ENCODE results near the gene EPS8L1.

EPS8L1 gene

DNA sequence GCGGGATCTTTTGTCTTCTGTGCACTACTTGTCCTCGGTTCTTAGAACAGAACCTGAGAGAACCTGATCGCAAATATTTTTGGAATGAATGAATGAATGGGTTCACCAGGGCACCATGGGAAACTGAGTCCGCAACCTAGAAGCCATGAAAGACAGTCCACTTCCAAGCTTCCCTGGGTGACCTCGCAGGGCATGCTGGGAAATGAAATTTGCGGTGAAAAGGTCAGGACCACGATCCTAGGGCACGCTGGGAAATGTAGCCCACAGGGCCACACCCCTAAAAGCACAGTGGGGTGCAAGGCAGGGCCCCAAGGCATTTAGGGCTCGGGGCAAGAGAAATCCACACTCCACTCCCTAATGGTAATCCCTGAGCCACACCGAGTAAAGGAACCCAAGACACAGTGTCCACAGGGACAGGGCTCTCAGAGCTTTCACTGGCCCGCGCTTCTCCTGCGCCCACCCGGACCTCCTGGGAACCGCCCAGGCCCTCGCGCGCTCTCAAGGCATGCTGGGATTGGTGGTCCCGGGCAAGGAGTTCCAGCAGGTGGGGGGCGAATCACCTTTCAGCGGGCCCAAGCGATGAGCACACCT lies 42.8 kb downstream of the EPS8L1 start:
- no peak for DNase-seq (ENCODE audit: extremely low read depth, low read depth)
- TF ChIP-seq, protein P1, sequence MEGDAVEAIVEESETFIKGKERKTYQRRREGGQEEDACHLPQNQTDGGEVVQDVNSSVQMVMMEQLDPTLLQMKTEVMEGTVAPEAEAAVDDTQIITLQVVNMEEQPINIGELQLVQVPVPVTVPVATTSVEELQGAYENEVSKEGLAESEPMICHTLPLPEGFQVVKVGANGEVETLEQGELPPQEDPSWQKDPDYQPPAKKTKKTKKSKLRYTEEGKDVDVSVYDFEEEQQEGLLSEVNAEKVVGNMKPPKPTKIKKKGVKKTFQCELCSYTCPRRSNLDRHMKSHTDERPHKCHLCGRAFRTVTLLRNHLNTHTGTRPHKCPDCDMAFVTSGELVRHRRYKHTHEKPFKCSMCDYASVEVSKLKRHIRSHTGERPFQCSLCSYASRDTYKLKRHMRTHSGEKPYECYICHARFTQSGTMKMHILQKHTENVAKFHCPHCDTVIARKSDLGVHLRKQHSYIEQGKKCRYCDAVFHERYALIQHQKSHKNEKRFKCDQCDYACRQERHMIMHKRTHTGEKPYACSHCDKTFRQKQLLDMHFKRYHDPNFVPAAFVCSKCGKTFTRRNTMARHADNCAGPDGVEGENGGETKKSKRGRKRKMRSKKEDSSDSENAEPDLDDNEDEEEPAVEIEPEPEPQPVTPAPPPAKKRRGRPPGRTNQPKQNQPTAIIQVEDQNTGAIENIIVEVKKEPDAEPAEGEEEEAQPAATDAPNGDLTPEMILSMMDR (IDR thresholded peaks at IDR 0.05; ENCODE audit: low read depth, low read length, missing control alignments), result no peak
- H3K4me3 ChIP-seq (replicated peaks; ENCODE audit: low read depth, low read length), result peak overlapping the region; percentile 55

DNA sequence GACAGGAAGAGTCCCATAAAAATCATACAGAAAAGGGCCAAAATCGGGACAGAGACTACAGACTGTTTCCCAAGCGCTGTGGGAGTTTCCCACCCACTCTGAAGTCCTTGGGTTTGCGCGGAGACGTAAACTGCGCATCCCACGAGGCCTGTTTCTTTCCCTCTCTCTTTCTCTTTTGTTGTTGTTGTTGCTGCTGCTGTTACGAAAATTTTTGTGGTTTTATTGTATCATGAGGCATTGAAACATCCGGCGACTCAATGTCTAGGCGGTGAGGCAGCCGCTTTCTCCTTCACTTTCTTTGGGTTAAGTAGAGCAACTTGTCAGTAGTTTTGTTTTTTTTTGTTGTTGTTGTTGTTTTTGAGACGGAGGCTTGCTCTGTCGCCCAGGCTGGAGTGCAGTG lies 43.4 kb downstream of the EPS8L1 start:
- no peak overlapping the region for H3K4me3 ChIP-seq (replicated peaks; ENCODE audit: low read depth, low read length)

DNA sequence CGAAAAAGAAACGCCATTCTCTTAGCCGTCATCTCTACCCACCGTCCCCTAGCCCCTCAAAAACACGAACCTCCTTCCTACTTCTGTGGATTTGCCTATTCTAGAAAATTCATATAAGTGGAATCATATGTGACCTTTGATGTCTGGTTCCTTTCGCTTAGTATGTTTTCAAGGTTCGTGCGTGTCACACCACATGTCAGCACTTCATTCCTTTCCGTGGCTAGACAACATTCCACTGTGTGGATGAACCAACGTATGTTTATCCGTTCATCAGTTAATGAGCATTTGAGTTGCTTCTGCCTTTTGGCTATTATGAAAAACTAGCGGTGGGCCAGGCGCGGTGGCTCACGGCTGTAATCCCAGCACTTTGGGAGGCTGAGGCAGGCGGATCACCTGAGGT lies 55.8 kb downstream of the EPS8L1 start:
- H3K4me3 ChIP-seq (replicated peaks; ENCODE audit: low read depth, low read length), result no peak overlapping the region
- no peak for DNase-seq (ENCODE audit: extremely low read depth, low read depth)
- TF ChIP-seq, protein P1 (IDR thresholded peaks at IDR 0.05; ENCODE audit: low read depth, low read length, missing control alignments), result no peak

More for the DNA sequence above, 43.4 kb downstream of the EPS8L1 start:
- TF ChIP-seq, protein P1 (IDR thresholded peaks at IDR 0.05; ENCODE audit: low read depth, low read length, missing control alignments), result no peak
- DNase-seq (ENCODE audit: extremely low read depth, low read depth), result no peak

DNA sequence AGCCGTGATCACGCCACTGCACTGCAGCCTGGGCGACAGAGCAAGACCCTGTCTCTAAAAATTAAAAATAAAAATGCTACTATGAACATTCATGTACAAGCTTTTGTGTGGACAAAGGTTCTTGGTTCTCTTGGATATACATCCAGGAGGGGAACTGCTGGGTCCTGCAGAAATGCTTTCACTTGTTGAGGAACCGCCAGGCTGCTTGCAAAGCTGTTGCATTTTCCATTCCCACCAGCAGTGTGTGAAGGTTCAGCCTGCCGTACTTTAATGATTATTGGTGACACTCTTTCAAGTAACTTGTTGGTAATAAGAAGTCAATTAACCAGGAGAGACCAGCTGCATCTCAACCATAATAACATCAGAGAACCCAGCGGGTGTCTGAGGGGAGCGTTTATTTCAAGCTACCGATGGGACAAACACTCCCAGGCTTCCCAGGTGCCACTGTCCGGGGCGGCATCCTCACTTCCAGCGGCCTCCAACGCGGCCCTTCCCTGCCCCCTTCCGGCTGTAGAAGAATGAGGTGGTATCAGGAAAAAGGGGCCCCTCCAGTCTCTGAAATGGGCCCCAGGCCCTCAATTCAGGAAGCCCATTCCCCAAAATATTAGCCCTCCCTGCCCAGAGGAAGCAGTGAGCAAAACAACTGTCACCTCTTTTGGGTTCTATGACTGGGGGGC lies 56.9 kb downstream of the EPS8L1 start:
- no peak overlapping the region for H3K4me3 ChIP-seq (replicated peaks; ENCODE audit: low read depth, low read length)
- no peak for DNase-seq (ENCODE audit: extremely low read depth, low read depth)
- TF ChIP-seq, protein P1 (IDR thresholded peaks at IDR 0.05; ENCODE audit: low read depth, low read length, missing control alignments), result peak; percentile 16

DNA sequence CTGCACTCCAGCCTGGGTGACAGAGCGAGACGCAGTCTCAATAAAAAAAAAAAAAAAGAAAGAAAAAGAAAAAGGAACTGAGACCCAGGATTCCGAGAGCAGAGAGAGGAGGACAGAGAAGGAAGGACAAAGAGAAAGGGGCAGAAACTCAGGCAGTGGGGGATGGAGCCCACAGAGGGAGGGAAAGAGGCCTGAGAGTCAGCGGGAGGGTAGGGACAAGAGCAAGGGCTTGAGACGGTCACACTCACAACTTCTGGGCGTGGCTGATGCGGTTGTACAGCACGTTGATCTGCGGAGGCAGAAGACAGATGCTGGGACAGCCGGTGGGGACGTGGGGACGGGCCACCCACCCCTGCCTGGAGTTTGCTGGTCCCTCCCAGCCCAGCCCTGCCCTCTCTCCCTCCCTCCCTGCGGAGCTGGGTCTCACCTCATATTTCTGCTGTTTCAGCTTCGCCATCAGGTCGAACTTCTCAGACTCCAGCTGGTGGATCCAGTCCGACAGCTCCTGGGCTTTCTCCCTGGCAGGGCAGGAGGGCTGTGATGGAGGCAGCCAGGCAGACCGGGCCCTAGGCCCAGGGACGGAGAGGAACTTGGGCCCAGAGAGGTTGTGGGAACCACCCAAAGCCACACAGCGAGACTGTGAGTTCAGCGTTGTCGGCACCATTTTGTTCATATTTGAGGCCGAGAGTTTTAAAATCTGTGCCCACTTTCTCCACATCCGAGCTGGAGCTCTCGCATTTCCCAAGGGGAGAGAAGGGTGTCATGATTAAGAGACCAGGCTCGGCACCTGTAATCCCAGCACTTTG lies 58.2 kb downstream of the EPS8L1 start:
- no peak overlapping the region for H3K4me3 ChIP-seq (replicated peaks; ENCODE audit: low read depth, low read length)
- TF ChIP-seq, protein P1 (IDR thresholded peaks at IDR 0.05; ENCODE audit: low read depth, low read length, missing control alignments), result no peak
- no peak for DNase-seq (ENCODE audit: extremely low read depth, low read depth)

DNA sequence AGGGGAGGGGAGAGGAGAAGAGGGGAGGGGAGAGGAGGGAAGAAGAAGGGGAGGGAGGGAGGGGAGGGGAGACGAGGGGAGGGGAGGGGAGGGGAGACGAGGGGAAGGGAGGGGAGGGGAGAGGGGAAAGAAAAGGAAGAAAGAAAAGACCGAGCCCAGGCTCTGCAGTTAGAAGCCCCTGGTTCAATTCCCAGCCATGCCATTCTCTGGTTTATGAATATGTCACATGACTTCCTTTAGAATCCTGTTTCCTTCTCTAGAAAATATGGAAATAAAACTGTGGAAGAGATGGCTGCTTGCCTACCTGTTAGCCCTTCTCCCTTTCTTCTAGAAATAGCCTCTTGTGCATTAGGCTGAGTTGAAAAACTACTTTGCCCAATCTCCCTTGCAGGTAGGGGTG lies 59.1 kb downstream of the EPS8L1 start:
- DNase-seq (ENCODE audit: extremely low read depth, low read depth), result no peak
- TF ChIP-seq, protein P1 (IDR thresholded peaks at IDR 0.05; ENCODE audit: low read depth, low read length, missing control alignments), result no peak
- no peak overlapping the region for H3K4me3 ChIP-seq (replicated peaks; ENCODE audit: low read depth, low read length)

Data from HFF-Myc (cell line).